Measurements from ENCODE around the gene OR56A4.
A peak's percentile ranks its signal among the peaks of the same experiment; 100 is the strongest.
"Not testable (repeated sequence)": the region's sequence is repeated elsewhere in the genome, so short reads cannot be mapped to it uniquely, and the experiment has no call there.

Gene OR56A4

GRCh38 chr11:6006846-6007245, at the start of gene OR56A4:
TSS of gene OR56A4 (minus strand) at chr11:6006946. CDS start at chr11:6002992, 3,954 bp downstream.
- DNase-seq, result no peak

- no peak for DNase-seq
Measured at GRCh38 chr11:6055569-6055968, 48.8 kb upstream of the OR56A4 start.

GRCh38 chr11:6052374-6052773, 45.6 kb upstream of the OR56A4 start:
- no peak for DNase-seq

- DNase-seq, result no peak
Measured at GRCh38 chr11:6040874-6041273, 34.1 kb upstream of the OR56A4 start.

GRCh38 chr11:6030708-6031405, 24.1 kb upstream of the OR56A4 start, which contains the start of gene OR56A1:
TSS of gene OR56A1 (minus strand) at chr11:6030758. CDS start at chr11:6027692, 3,066 bp downstream.
- DNase-seq, result no peak

GRCh38 chr11:6027501-6027900, 20.8 kb upstream of the OR56A4 start:
- no peak for DNase-seq

- peak; percentile 85 for DNase-seq
Measured at GRCh38 chr11:6025056-6025455, 18.3 kb upstream of the OR56A4 start.

GRCh38 chr11:6022956-6023355, 16.2 kb upstream of the OR56A4 start:
- DNase-seq, result peak; percentile 58

GRCh38 chr11:6013042-6013441, 6.3 kb upstream of the OR56A4 start:
- no peak for DNase-seq

- DNase-seq, result no peak
Measured at GRCh38 chr11:6012035-6012668, 5.4 kb upstream of the OR56A4 start.

- no peak for DNase-seq
Measured at GRCh38 chr11:6006395-6006794, 351 bp downstream of the OR56A4 start.

GRCh38 chr11:6002202-6002699, 4.5 kb downstream of the OR56A4 start:
- DNase-seq, result no peak

GRCh38 chr11:5994791-5995190, 12.0 kb downstream of the OR56A4 start:
- DNase-seq, result no peak

GRCh38 chr11:5992604-5993251, 14.0 kb downstream of the OR56A4 start:
- DNase-seq, result peak; percentile 23

GRCh38 chr11:5992150-5992549, 14.6 kb downstream of the OR56A4 start:
- DNase-seq, result no peak

GRCh38 chr11:5989203-5989602, 17.5 kb downstream of the OR56A4 start:
- no peak for DNase-seq

- no peak for DNase-seq
Measured at GRCh38 chr11:5986885-5987284, 19.9 kb downstream of the OR56A4 start, which contains the start of gene OR52L1. TSS of gene OR52L1 (minus strand) at chr11:5986985. CDS start at chr11:5986930, 55 bp downstream.

- no peak for DNase-seq
Measured at GRCh38 chr11:5983443-5983842, 23.3 kb downstream of the OR56A4 start.

GRCh38 chr11:5973530-5973929, 33.2 kb downstream of the OR56A4 start:
- no peak for DNase-seq

- DNase-seq, result no peak
Measured at GRCh38 chr11:5968394-5968793, 38.4 kb downstream of the OR56A4 start, which contains the start of gene OR56A5. TSS of gene OR56A5 (minus strand) at chr11:5968494. CDS start at chr11:5968494, 0 bp downstream.

- no peak for DNase-seq
Measured at GRCh38 chr11:5967708-5968107, 39.0 kb downstream of the OR56A4 start.

- DNase-seq, result no peak
Measured at GRCh38 chr11:5966958-5967357, 39.8 kb downstream of the OR56A4 start.

GRCh38 chr11:5960704-5961320, 45.9 kb downstream of the OR56A4 start:
- DNase-seq, result not testable (repeated sequence)

Data from hematopoietic multipotent progenitor cell treated with erythropoietin and hydrocortisone succinate and interleukin-3 and kit ligand, for 8 days (in vitro differentiated cells).